SK-N-SH (cell line): ENCODE results near the gene ARHGEF3. TPM values are rescaled to one million over a fixed set of nuclear protein-coding genes. Genes with fewer than 3 reads are reported as not detected.

Experiments used
- CTCF ChIA-PET: fragments of 300-600, 350-600 bp; formaldehyde crosslinking; extraction: SDS; loops from one replicate; lab custom pipeline; 2021; lab: Yijun Ruan, JAX
- POLR2A ChIA-PET: fragments of 350-600 bp; sonication (Branson Sonifier 250); formaldehyde crosslinking; extraction: SDS; loops from one replicate; lab custom pipeline; 2020; ENCODE audit warnings: antibody characterized with exemption, inconsistent platforms; lab: Yijun Ruan, JAX
- DNase-seq: peaks from one replicate; pipeline ENCODE4 v3.0.0; 2012
- H2AFZ ChIP-seq: fragments of 200-600 bp; sonication (generic); 2 replicates; pipeline ENCODE4 v1.8.1; 2016; ENCODE audit warnings: antibody characterized with exemption, mild to moderate bottlenecking, low read depth
- H3F3A ChIP-seq: fragments of 200-600 bp; sonication (generic); replicated peaks from 2 replicates; pipeline ENCODE3; 2016; ENCODE audit warnings: antibody characterized with exemption, mild to moderate bottlenecking; ENCODE audit not compliant: insufficient read depth
- H3K27ac ChIP-seq, 2 experiments: fragments of 200-500 bp in 1 of 2; fragments of 200-600 bp in 1 of 2; sonication (Bioruptor generic) in 1 of 2; sonication (generic), shearing (Covaris generic) in 1 of 2; 2 replicates each; pipeline versions ENCODE4 v1.5.1 to v1.6.1; 2014 to 2016; ENCODE audit warnings: low read depth in 2 of 2, inconsistent platforms in 1 of 2, low read length in 1 of 2, mild to moderate bottlenecking in 1 of 2, mixed read lengths in 1 of 2
- H3K27me3 ChIP-seq: fragments of 200-600 bp; sonication (generic), shearing (Covaris generic); 2 replicates; pipeline ENCODE4 v1.6.1; 2016; ENCODE audit warnings: mixed run types; ENCODE audit not compliant: insufficient read depth
- H3K36me3 ChIP-seq, 2 experiments: fragments of 200-500 bp in 1 of 2; fragments of 200-600 bp in 1 of 2; sonication (Bioruptor generic) in 1 of 2; sonication (generic) in 1 of 2; replicated peaks in 1 of 2; 2 replicates each; pipeline versions ENCODE3 to v1.5.1; 2014 to 2016; ENCODE audit warnings: low read length in 1 of 2, mild to moderate bottlenecking in 1 of 2; ENCODE audit not compliant: insufficient read depth in 2 of 2, control insufficient read depth in 1 of 2
- H3K4me1 ChIP-seq, 2 experiments: fragments of 200-500 bp in 1 of 2; fragments of 200-600 bp in 1 of 2; sonication (Bioruptor generic) in 1 of 2; sonication (generic), shearing (Covaris generic) in 1 of 2; 2 replicates each; pipeline versions ENCODE4 v1.5.1 to v1.6.1; 2014 to 2016; ENCODE audit warnings: low read depth in 1 of 2, low read length in 1 of 2, mixed run types in 1 of 2; ENCODE audit not compliant: insufficient read depth in 2 of 2, control insufficient read depth in 1 of 2
- H3K4me2 ChIP-seq: fragments of 200-600 bp; sonication (generic), shearing (Covaris generic); 2 replicates; pipeline ENCODE4 v1.6.1; 2017; ENCODE audit warnings: mixed run types
- H3K4me3 ChIP-seq, 2 experiments: fragments of 200-500 bp in 1 of 2; fragments of 200-600 bp in 1 of 2; sonication (Bioruptor generic) in 1 of 2; sonication (generic), shearing (Covaris generic) in 1 of 2; 2 replicates each; pipeline versions ENCODE4 v1.5.1 to v1.8.1; 2014 to 2016; ENCODE audit warnings: low read depth in 2 of 2, inconsistent platforms in 1 of 2, low read length in 1 of 2, mild to moderate bottlenecking in 1 of 2, mixed read lengths in 1 of 2, moderate library complexity in 1 of 2
- H3K79me2 ChIP-seq: fragments of 200-600 bp; sonication (generic); 2 replicates; pipeline ENCODE4 v1.8.1; 2017; ENCODE audit warnings: mild to moderate bottlenecking; ENCODE audit not compliant: insufficient read depth
- H3K9ac ChIP-seq: fragments of 200-600 bp; sonication (generic); 2 replicates; pipeline ENCODE4 v1.6.1; 2017; ENCODE audit warnings: mixed run types
- H3K9me2 ChIP-seq: fragments of 200-600 bp; sonication (generic); 2 replicates; pipeline ENCODE4 v1.6.1; 2017; ENCODE audit warnings: mixed run types
- H3K9me3 ChIP-seq: fragments of 200-600 bp; sonication (generic); 2 replicates; pipeline ENCODE4 v1.6.1; 2017; ENCODE audit warnings: mixed run types, mild to moderate bottlenecking, moderate library complexity
- H4K20me1 ChIP-seq: fragments of 200-600 bp; sonication (generic); 2 replicates; pipeline ENCODE4 v1.6.1; 2017; ENCODE audit warnings: mild to moderate bottlenecking, mixed run types; ENCODE audit not compliant: insufficient read depth
- EP300 ChIP-seq, 2 experiments: IDR thresholded peaks; 2 replicates each; pipeline versions ENCODE4 v1.4.0 to v1.6.1; 2012; ENCODE audit warnings: borderline replicate concordance in 1 of 2, low read depth in 1 of 2, low read length in 1 of 2
- EZH2phosphoT487 ChIP-seq: fragments of 200-600 bp; sonication (generic); IDR thresholded peaks from 2 replicates; pipeline ENCODE4 v1.6.1; 2017; ENCODE audit warnings: low read depth, mixed run types, mild to moderate bottlenecking, antibody characterized with exemption, moderate library complexity, borderline replicate concordance
- FOSL2 ChIP-seq: IDR thresholded peaks from 2 replicates; pipeline ENCODE4 v1.4.0; 2012; ENCODE audit warnings: low read depth, mild to moderate bottlenecking, moderate library complexity, borderline replicate concordance
- GABPA ChIP-seq: IDR thresholded peaks from 2 replicates; pipeline ENCODE4 v1.4.0; 2012; ENCODE audit warnings: low read depth, mild to moderate bottlenecking
- GATA2 ChIP-seq: sonication (generic); formaldehyde crosslinking; IDR thresholded peaks from 2 replicates; pipeline ENCODE4 v1.5.0; 2020; ENCODE audit warnings: mild to moderate bottlenecking, missing genetic modification reagents
- IRF3 ChIP-seq: fragments of 150-350 bp; IDR thresholded peaks from 2 replicates; pipeline ENCODE4 v1.6.1; 2016; ENCODE audit warnings: mild to moderate bottlenecking, low read depth, low read length
- MAX ChIP-seq: IDR thresholded peaks from 2 replicates; pipeline ENCODE4 v1.4.0; 2012; ENCODE audit warnings: low read depth
- MXI1 ChIP-seq: IDR thresholded peaks from 2 replicates; pipeline ENCODE4 v1.6.1; 2012; ENCODE audit warnings: mild to moderate bottlenecking, low read depth, low read length, improper control_type of control experiment
- PBX3 ChIP-seq: IDR thresholded peaks from 2 replicates; pipeline ENCODE4; 2012
- POLR2AphosphoS5 ChIP-seq: IDR thresholded peaks from 2 replicates; pipeline ENCODE4 v1.6.1; 2012; ENCODE audit warnings: low read depth, low read length
- RAD21 ChIP-seq: IDR thresholded peaks from 2 replicates; pipeline ENCODE4 v1.6.1; 2012; ENCODE audit warnings: mild to moderate bottlenecking, low read length
- RFX5 ChIP-seq: IDR thresholded peaks from 2 replicates; pipeline ENCODE4 v1.6.1; 2012; ENCODE audit warnings: mild to moderate bottlenecking, improper control_type of control experiment, low read length
- TEAD4 ChIP-seq: IDR thresholded peaks from 2 replicates; pipeline ENCODE4 v1.4.0; 2012; ENCODE audit warnings: mild to moderate bottlenecking, borderline replicate concordance; ENCODE audit not compliant: insufficient read depth
- USF2 ChIP-seq: fragments of 150-350 bp; IDR thresholded peaks from 2 replicates; pipeline ENCODE4 v1.6.1; 2017; ENCODE audit warnings: antibody characterized with exemption, low read length, low read depth, borderline replicate concordance
- YY1 ChIP-seq: IDR thresholded peaks from 2 replicates; pipeline ENCODE4 v1.4.0; 2012; ENCODE audit warnings: low read depth, mild to moderate bottlenecking
- WGBS: methylation state at CpG from one replicate; pipeline ENCODE4 v1.1.6; 2017; ENCODE audit warnings: low lambda C conversion rate; 5-methylcytosine and 5-hydroxymethylcytosine counted together
- polyA plus RNA-seq, 3 experiments: library from polyadenylated mRNA; depleted of rRNA; stranded (reverse); fragments of >200 nt; gene quantifications; 2 replicates each; pipeline ENCODE4 v1.2.3, GENCODE V29; 2012

Gene ARHGEF3
- polyA plus RNA-seq, 1 of the 3 experiments (the other 2 are of a cell fraction): 5.9 TPM

- H3K9me2 ChIP-seq: no peaks in the 10 kb centered on the region
- POLR2A ChIA-PET: interaction anchor here (0.8 kb wide), 1 partner anchor 9 kb away, joined by 4 read pairs; no protein-coding TSS in a partner anchor
- H3K4me2 ChIP-seq: no peak overlapping the region
- no peak for TF ChIP-seq TEAD4
- no peak for TF ChIP-seq USF2
- no peak for DNase-seq
- no peaks in the 10 kb centered on the region for H3K9me3 ChIP-seq
- no peak overlapping the region for H3K9ac ChIP-seq
- H2AFZ ChIP-seq: no peak overlapping the region
- no peaks in the 10 kb centered on the region for H3K36me3 ChIP-seq
- H3K4me1 ChIP-seq: peaks cover 8 to 11% of the 10 kb centered on the region in 2 experiments; a peak in 3 of 4 replicates
- CTCF ChIA-PET: interaction anchor here (1.3 to 1.6 kb wide), 4 partner anchors 108 to 179 kb away, joined by 3 to 6 read pairs (median 4); no protein-coding TSS in a partner anchor
- H3K4me3 ChIP-seq: no peak overlapping the region
- no peaks in the 10 kb centered on the region for H4K20me1 ChIP-seq
- no peaks in the 10 kb centered on the region for H3K79me2 ChIP-seq
- no peak overlapping the region for H3K27ac ChIP-seq
- peaks cover 6% of the 10 kb centered on the region for H3F3A ChIP-seq
- H3K27me3 ChIP-seq: no peaks in the 10 kb centered on the region
These were observed 14.3 kb upstream of the ARHGEF3 start for GRCh38 chr3:56816061-56816460.

- 95% methylated on average over 1 of the region's 1 CpG for WGBS
- Histone ChIP-seq H3K36me3 (no peaks in the 10 kb centered on the region), H3K4me3 (no peak overlapping the region), H3K9me3 (no peaks in the 10 kb centered on the region), H3F3A (peaks cover 6% of the 10 kb centered on the region), H2AFZ (no peak overlapping the region), H3K4me1 (peaks cover 11% of the 10 kb centered on the region in 2 experiments; a peak in 3 of 4 replicates), H3K4me2 (no peak overlapping the region), H3K27ac (no peak overlapping the region), H4K20me1 (no peaks in the 10 kb centered on the region), H3K9ac (no peak overlapping the region)
- DNase-seq: no peak
- CTCF ChIA-PET: interaction anchor here (1.0 to 1.6 kb wide), 4 partner anchors 16 to 180 kb away, joined by 4 to 8 read pairs (median 5); no protein-coding TSS in a partner anchor
- POLR2A ChIA-PET: interaction anchor here (0.8 kb wide), 1 partner anchor 10 kb away, joined by 4 read pairs; no protein-coding TSS in a partner anchor
- no peak for TF ChIP-seq YY1
- TF ChIP-seq RAD21: no peak
- TF ChIP-seq GABPA: no peak
- TF ChIP-seq GATA2 (CRISPR knock-in tag): no peak
- no peak for TF ChIP-seq IRF3
- TF ChIP-seq PBX3: no peak
- no peak for TF ChIP-seq EP300 (IDR thresholded peaks at IDR 0.05; ENCODE audit: borderline replicate concordance in 1 of 2, low read depth in 1 of 2, low read length in 1 of 2)
- no peak for TF ChIP-seq RFX5
- no peak for TF ChIP-seq MAX
- TF ChIP-seq MXI1: no peak
- TF ChIP-seq EZH2phosphoT487: no peak
- TF ChIP-seq POLR2AphosphoS5: no peak
- no peak for TF ChIP-seq FOSL2
- TF ChIP-seq, all 33 proteins: peak for 0
- H3K27me3 ChIP-seq: no peaks in the 10 kb centered on the region
- no peaks in the 10 kb centered on the region for H3K9me2 ChIP-seq
- H3K79me2 ChIP-seq: no peaks in the 10 kb centered on the region
These were observed 13.8 kb upstream of the ARHGEF3 start for GRCh38 chr3:56815589-56815988.
